Stimulated activated naive CD4-positive, alpha-beta T cell treated with Interleukin-2 at 50 U/mL for 16 hours (primary cell): ENCODE data around the gene HUS1.
"Not testable (repeated sequence)": the region's sequence is repeated elsewhere in the genome, so short reads cannot be mapped to it uniquely, and the experiment has no call there.

Source experiments
- DNase-seq: peaks from one replicate; lab custom pipeline; 2025; lab: John Stamatoyannopoulos, UW

Gene HUS1

DNA sequence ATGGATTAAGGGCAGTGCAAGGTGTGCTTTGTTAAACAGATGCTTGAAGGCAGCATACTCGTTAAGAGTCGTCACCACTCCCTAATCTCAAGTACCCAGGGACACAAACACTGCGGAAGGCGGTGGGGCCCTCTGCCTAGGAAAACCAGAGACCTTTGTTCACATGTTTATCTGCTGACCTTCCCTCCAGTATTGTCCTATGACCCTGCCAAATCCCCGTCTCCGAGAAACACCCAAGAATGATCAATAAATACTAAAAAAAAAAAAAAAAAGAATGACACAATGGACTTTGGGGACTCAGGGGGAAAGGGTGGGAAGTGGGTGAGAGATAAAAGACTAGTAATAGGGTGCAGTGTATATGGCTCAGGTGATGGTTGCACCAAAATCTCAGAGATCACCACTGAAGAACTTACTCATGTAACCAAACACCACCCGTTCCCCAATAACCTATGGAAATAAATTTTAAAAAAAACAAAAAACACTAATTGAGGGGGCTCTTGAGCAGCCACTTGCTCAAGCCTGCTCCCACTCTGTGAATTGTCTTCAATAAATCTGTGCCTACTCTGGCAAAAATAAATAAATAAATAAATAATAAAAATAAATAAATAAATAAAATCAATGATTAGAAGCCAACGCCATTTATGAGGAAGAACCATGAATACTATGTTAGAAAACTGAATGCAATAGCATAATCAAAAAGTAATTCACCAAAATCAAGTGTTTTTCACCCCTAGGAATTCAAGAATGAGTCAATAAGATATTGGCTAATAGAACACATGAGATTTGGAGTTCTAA, 56.1 kb downstream of the HUS1 start:
- DNase-seq: not testable (repeated sequence)

DNA sequence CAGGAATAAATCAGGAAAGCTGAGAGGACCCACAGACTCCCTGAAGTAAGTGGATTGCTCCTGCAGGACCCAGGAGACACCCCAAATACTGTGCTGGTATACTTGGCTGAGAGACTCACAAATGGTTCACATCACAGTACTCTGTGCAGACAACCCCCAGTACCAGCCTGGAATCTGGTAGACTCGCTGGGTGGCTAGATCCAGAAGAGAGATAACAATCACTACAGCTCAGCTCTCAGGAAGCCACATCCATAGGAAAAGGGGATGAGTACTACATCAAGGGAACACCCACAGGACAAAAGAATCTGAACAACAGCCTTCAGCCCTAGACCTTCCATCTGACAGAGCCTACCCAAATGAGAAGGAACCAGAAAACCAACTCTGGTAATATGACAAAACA, 62.9 kb downstream of the HUS1 start:
- not testable (repeated sequence) for DNase-seq

- no peak for DNase-seq
Measured at GRCh38 chr7:47915616-47915976, 63.8 kb downstream of the HUS1 start.

DNA sequence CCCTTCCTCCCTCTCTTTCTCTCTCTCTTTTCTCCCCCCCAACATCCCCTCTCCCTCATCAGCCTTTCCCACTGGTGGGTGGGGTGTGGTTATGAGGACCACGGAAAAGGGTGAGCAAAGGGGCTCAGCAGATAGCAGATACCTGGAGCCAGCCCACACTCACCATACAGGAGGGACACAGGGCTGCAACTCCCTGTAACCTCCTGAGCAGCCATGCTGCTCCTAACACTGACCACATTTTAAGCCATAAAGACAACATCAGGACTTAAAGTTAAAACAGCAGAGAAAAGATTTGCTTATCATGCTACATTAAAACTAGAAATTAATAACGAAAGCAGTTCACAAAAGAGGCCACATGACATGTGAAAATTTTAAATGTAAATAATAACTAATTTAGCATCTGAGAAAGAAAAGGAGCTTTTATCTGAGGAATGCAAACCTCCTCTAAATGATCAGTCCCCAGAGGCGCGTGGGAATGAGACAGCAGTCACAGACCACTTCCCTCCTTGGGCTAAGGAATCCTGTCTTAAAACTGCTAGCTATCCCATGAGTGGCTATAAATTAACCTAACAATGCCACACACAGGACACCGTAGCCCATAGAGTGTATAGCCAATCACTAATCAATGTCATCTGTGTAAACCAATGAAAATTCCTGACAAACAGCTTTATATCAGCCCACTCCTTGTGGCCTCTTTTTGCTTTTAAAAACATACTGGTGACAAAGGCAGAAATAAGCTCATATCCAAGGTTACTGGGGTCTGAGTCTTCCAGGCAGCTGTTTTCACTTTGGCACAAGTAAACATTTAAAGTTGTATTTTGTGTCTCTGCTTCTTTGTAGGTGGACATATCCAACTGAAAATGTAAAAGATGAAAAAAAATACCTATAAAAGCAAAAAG, 64.4 kb downstream of the HUS1 start:
- DNase-seq: no peak
